Thoracic aorta (tissue), 2 donors: Measurements from ENCODE around the gene TMEM127. TPM values are rescaled to one million over a fixed set of nuclear protein-coding genes. Genes with fewer than 3 reads are reported as not detected.
A peak's percentile ranks its signal among the peaks of the same experiment; 100 is the strongest.

ENCODE experiments used
- ATAC-seq: fragments of 150-250 bp; one replicate; pipeline ENCODE4 v1.8.0; 2017; ENCODE audit warnings: low read depth; ENCODE audit not compliant: insufficient number of reproducible peaks, low FRiP score
- DNase-seq: peaks from one replicate; pipeline ENCODE4 v3.0.0-alpha.2; 2020; ENCODE audit warnings: low spot score
- H3K27ac ChIP-seq, 2 donors: fragments of 200-600 bp; sonication (generic); 1 replicate in 1 of 2; 2 replicates in 1 of 2; pipeline ENCODE4 v1.5.1; 2016; ENCODE audit warnings: mild to moderate bottlenecking in 2 of 2, moderate library complexity in 2 of 2
- H3K27me3 ChIP-seq: fragments of 200-600 bp; sonication (generic); replicated peaks from 2 replicates; pipeline ENCODE4 v1.6.0; 2016; ENCODE audit warnings: mild to moderate bottlenecking; ENCODE audit not compliant: insufficient read depth
- H3K36me3 ChIP-seq: fragments of 200-600 bp; sonication (generic); one replicate; pipeline ENCODE4 v1.5.1; 2016
- H3K4me1 ChIP-seq, 2 donors: fragments of 200-600 bp; sonication (generic); 1 replicate in 1 of 2; 2 replicates in 1 of 2; pipeline versions ENCODE4 v1.5.1 to v1.6.0; 2016; ENCODE audit warnings: low read depth in 2 of 2, mild to moderate bottlenecking in 1 of 2; ENCODE audit not compliant: control insufficient read depth in 1 of 2
- H3K4me3 ChIP-seq: fragments of 200-600 bp; sonication (generic); 2 replicates; pipeline ENCODE4 v1.5.1; 2016; ENCODE audit warnings: mild to moderate bottlenecking
- H3K9me3 ChIP-seq: fragments of 200-600 bp; sonication (generic); 2 replicates; pipeline ENCODE4 v1.5.1; 2016
- total RNA-seq, 2 donors: library from RNA; depleted of rRNA; stranded (reverse); fragments of >200 nt; gene quantifications; one replicate each; pipeline versions ENCODE4 v1.1.0 to v1.2.3, GENCODE V29; 2016
- TF ChIP-seq, protein P1 (sequence below): fragments of 200-600 bp; sonication (generic); IDR thresholded peaks from one replicate; pipeline ENCODE4 v1.5.1; 2019; ENCODE audit warnings: antibody characterized with exemption

The TMEM127 gene
- total RNA-seq, 2 donors from 2014 or later = 50.8 to 52.4 TPM

DNA sequence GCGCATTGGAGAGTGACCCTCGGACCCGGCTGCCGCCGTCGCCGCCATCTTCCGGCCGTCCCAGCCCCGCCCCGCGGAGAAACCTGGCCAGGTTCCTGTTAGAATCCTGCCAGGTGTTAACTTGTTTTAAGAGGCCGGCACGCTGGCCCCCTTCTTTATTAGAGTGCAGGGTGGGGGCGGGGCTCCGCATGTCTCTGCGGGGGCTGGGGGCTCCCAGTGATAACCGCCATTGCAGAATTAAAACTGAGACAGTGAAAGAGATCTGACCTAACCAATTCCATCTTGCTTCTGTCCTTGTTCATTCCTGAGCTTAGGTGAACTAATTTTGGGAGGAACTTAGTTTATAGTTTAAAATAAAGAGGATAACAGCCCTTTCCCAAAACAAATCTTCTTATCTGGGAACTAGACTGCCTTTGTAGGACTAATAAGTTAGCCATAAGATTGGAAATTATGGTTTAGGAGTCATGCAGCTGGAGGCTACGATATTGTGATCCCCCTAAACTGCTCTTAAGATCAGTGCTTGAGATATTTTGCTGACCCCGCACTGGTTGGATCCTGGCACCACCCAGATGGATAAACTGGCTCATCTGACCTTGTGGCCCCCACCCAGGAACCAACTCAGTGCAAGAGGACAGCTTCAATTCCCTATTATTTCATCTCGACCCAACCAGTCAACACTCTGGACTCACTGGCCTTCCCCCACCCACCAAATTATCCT, 56.6 kb downstream of the TMEM127 start:
- ATAC-seq (no peak), DNase-seq (no peak)
- H3K27me3 ChIP-seq = no peaks in the 10 kb centered on the region
- H3K4me1 ChIP-seq = peaks cover 37 to 44% of the 10 kb centered on the region in 2 donors
- H3K36me3 ChIP-seq = no peaks in the 10 kb centered on the region
- TF ChIP-seq, protein P1, sequence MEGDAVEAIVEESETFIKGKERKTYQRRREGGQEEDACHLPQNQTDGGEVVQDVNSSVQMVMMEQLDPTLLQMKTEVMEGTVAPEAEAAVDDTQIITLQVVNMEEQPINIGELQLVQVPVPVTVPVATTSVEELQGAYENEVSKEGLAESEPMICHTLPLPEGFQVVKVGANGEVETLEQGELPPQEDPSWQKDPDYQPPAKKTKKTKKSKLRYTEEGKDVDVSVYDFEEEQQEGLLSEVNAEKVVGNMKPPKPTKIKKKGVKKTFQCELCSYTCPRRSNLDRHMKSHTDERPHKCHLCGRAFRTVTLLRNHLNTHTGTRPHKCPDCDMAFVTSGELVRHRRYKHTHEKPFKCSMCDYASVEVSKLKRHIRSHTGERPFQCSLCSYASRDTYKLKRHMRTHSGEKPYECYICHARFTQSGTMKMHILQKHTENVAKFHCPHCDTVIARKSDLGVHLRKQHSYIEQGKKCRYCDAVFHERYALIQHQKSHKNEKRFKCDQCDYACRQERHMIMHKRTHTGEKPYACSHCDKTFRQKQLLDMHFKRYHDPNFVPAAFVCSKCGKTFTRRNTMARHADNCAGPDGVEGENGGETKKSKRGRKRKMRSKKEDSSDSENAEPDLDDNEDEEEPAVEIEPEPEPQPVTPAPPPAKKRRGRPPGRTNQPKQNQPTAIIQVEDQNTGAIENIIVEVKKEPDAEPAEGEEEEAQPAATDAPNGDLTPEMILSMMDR = no peak
- H3K9me3 ChIP-seq = no peaks in the 10 kb centered on the region
- peak overlapping the region; percentile 92 for H3K27ac ChIP-seq
- H3K4me3 ChIP-seq = peak overlapping the region; percentile 94

DNA sequence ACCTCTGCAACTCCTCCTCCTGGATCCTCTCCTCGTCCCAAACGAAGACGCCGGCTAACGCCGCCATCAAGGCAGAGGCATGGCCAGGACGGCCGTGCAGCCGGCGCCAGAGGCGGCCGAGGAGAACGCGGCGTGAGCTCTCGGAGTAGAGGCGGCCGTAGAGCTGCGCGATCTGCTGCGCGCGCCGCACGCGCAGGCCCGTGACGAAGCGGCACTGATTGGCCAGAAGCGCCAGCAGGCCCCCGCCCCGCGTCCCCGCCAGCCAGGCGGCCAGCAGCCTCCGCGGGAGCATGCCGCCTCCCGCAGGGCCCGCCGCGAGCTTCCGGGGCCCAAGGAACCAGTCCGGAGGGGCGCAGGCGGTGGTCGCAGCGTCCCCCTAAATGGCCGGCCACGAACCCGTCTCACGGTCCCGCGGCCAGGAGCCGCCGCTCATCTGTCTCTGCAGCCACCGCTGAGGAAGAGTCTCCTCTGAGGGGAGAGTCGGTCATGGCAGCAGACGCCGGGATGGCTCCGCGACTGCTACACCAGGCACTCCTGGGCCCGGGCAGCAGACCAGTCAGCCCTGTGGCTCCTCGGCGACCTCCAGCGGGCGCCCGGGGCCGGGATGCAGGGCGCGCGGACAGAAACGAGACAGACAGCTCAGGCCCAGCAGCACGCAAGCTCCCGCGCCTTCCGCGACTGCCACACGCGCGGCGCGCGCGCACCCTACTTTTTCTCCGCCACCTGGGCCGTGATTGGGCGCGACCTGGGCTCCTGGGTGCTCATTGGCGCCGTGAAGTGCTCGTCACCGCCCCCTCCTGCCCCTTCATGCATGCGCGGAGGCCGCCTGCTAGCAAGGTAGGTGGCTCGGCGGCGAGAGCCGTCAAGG, 57.4 kb downstream of the TMEM127 start, which contains the start of gene STARD7:
TSS of gene STARD7 (minus strand) at position 685 of the 868 bp plus-strand sequence. CDS start at position 292, 393 bp downstream.
- peak within 1 kb of the TSS; percentile 94 for H3K4me3 ChIP-seq
- no peaks in the 10 kb centered on the region for H3K9me3 ChIP-seq
- peak within 1 kb of the TSS; percentile 92 for H3K27ac ChIP-seq
- TF ChIP-seq, protein P1 = no peak
- peak; percentile 82 for ATAC-seq
- H3K36me3 ChIP-seq = no peaks in the 10 kb centered on the region
- DNase-seq = peak; percentile 92
- peaks cover 44 to 52% of the 10 kb centered on the region in 2 donors for H3K4me1 ChIP-seq
- H3K27me3 ChIP-seq = no peaks in the 10 kb centered on the region

DNA sequence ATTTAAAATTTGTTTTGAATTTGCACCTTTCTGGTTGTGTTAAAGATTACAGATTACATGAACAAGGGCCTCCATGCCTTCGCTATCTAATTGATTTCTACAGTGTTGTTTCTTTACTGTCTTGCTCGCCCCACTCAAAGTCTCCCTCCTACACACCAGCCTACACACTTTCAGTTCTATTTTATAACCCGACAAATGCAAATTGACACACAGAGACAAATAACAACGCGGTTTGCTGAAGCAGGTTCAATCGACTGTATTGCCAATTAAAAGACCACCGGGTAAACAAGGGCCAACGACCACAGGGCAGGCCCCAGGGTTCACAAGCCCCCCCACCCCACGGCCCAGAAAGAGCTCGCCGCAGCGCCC, 58.0 kb downstream of the TMEM127 start:
- H3K4me1 ChIP-seq = peaks cover 47 to 56% of the 10 kb centered on the region in 2 donors
- H3K4me3 ChIP-seq = peak overlapping the region; percentile 94
- H3K27me3 ChIP-seq = no peaks in the 10 kb centered on the region
- no peaks in the 10 kb centered on the region for H3K9me3 ChIP-seq
- TF ChIP-seq, protein P1 = no peak
- ATAC-seq = no peak
- peak overlapping the region; percentile 92 for H3K27ac ChIP-seq
- H3K36me3 ChIP-seq = no peaks in the 10 kb centered on the region
- no peak for DNase-seq

DNA sequence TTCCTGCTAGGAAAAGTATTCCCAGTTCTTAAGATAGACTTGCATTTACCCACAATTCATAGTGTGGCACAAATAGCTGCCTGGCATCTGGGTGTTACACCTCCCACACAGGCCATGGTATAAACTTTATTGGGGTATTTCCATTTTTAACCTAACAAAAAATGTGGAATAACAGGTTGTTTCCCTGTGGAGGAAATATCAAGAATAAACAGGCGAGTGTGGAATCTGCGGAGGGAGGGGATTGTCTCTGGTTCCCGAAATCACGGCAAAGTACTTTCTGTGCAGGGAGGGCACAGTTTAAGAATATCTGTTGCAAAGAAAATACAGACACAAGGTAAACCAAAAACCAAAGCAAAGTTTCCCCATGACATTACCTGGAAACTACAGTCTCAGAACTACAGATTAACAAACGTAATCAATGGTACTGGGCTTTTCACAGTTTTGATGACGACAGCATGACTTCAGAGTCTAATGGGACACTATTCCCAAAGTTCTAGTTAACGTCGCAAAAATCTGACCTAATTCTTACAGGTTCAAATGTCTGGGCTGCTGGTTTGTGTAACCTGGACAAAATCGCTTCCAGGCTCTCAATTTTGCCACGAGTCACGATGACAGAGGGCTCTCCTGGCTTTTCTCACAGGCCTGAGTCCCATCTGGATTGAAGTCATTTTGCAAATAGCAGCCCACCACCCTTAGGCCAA, 58.6 kb downstream of the TMEM127 start:
- Histone ChIP-seq H3K36me3 (no peaks in the 10 kb centered on the region), H3K4me1 (peaks cover 52 to 59% of the 10 kb centered on the region in 2 donors), H3K9me3 (no peaks in the 10 kb centered on the region), H3K27ac (peak overlapping the region; percentile 92), H3K4me3 (peak overlapping the region; percentile 94), H3K27me3 (no peaks in the 10 kb centered on the region)
- TF ChIP-seq, protein P1 = no peak
- no peak for ATAC-seq
- DNase-seq = no peak
